CD4-positive, alpha-beta T cell treated with Interleukin-15 for 4 hours (primary cell): Measurements from ENCODE around the gene KRTAP19-6.

Source experiments
- DNase-seq: peaks from one replicate; pipeline ENCODE4 v3.0.0-alpha.2; 2020; ENCODE audit warnings: low spot score

KRTAP19-6 gene, protein sequence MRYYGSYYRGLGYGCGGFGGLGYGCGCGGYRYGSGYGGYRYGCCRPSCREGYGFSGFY

GRCh38 chr21:30541764-30542163 lies at the start of gene KRTAP19-6:
TSS of gene KRTAP19-6 (minus strand) at chr21:30541864. CDS start at chr21:30541833, 31 bp downstream.
- no peak for DNase-seq

DNA sequence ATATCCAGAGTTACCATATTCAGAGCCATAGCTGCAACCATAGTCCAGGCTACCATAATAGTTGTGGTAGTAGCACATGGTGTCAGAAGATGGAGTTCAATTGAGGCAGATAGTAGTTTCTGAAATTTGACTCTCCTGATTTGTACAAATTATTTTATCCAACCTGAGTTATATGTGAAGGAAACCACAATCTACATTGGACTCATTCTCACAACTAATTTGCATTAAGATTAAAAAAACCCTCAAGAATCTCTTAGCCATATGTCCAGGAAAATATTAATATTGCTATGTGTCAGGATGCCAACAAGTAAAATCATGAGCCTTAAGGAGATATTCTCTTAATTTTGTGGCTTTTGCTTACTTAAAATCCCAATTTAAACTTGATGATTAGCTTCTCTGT lies 48.6 kb upstream of the KRTAP19-6 start, which contains the start of gene KRTAP22-2:
Gene KRTAP22-2 (minus strand): TSS at position 101 of the 400 bp plus-strand sequence.
- DNase-seq, result no peak

- DNase-seq, result no peak
Measured at GRCh38 chr21:30582870-30583269, 41.2 kb upstream of the KRTAP19-6 start.

DNA sequence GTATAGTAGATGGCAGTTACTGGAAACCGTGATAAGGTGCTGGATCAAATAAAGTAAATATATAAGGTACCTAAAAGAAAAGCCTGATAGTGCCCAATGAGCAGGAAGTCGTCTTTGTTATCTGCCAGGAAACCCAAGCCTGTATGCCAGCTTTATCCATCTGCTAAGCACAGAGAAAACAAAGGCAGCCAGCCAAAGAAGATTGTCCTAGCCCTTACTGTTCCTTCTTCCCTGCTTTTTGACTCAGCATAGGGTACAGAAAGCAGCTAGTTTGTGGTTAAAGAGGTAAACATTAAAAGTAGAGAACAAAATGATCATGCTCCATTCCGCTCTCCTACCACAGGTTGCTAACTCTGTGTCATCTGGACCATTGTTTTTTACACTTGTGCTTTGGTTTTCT lies 38.5 kb upstream of the KRTAP19-6 start:
- DNase-seq, result no peak

DNA sequence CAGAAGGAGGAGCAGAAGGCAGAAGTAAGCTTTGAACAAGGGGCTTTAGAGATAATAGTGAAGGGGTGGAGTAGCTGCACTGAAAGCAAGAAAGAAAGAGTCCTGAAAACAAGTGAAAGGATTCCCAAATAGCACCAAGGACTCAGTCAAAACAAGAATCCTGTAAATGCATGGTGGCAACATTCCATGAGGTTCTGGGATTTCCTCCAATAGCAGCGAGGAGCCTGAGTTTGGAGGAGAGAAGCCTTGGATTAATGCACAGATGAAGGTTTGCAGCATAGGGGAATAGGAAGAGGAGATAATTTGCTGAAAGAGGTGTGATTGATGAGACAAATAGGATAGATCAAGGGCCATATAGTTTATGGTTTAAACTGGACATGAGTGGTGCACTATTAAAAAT lies 37.7 kb upstream of the KRTAP19-6 start:
- no peak for DNase-seq

DNA sequence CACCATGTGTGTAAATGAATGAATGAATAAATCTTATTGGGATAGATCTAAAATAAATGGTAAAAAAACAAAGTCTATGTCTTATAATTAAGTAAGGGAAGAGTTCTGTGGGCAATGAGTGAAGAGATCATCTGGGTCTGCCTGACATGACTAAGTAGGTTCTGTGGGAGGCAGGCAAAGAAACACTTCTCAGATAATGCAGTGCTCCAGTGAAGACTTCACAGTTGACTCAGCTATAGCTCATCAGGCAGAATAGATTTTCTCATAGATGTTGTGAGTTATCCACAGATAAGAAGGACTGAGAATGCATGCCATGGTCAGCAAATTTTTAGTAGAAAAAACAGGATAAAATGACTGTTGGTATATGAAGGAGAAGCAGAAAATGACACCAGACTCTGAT lies 36.1 kb upstream of the KRTAP19-6 start:
- DNase-seq, result no peak

- DNase-seq, result no peak
Measured at GRCh38 chr21:30567617-30568016, 26.0 kb upstream of the KRTAP19-6 start.

DNA sequence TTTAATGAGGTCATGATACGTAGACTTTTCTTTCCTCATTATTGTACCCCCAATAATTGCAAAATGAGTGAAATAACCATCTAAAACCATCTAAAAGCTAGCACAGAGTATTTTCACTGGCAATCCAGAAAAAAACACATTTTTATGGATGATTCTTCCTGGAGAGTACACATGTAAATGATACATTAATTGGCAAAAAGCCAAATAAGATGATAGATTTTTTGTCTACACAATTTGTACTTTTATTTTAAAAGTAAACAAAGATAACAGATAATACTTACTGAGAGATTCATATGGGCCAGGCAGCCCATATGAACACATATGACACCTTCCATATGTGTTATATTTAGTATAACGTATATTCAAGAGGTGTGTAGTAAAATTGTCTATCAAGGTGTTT lies 22.0 kb upstream of the KRTAP19-6 start:
- no peak for DNase-seq

DNA sequence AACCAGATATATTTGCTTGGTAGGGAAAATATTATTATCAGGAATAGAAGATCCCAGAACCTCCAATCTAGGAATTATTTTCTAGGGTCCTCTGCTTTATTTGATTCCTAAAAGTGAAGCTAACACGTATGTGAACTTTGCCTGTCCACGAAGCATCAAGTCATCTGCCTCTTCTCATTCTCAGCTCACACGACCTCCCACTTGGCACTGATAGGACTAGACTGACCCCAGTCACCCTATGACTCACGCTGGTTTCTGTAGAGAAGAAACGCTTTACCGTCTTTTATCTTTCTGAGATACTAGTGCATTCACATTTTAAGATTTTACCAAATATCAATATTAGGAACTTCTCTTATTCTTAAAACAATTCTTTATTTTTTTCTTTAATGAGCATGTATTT lies 21.4 kb upstream of the KRTAP19-6 start:
- no peak for DNase-seq

- DNase-seq, result no peak
Measured at GRCh38 chr21:30561957-30562356, 20.3 kb upstream of the KRTAP19-6 start.

DNA sequence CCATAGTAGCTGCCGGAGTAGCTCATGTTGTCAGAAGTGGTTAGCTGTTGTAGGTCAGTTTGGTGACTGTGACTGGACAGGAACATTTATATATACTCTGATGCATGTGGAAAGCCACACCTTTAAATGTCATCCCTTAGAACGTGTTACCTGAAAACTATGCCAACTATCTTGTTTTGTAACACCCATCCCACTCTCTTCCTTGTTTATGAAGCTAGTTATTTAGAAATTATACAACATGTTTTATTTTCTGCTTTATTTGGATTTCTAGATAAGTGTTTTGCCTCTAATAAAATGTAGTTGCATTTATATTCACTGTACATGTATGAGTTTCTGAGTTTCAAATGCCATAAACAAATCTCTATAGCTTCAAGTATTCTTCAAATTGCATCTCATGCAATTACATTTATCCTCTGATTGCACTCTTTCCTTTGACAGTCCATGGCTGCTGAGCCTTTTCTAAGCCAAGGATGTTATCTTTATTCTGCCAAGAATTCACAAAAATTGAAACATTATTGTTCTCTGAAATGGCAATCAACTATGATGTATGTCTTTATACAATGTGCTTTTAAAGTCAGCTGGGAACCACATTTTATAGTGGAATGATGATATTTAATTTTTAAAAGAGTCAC lies 19.7 kb upstream of the KRTAP19-6 start, which contains the start of gene KRTAP19-7:
Gene KRTAP19-7 (minus strand): TSS at position 51 of the 632 bp plus-strand sequence. CDS start 25 bp downstream, at position 26.
- DNase-seq, result no peak

GRCh38 chr21:30555095-30555494 lies 13.4 kb upstream of the KRTAP19-6 start:
- DNase-seq, result no peak

DNA sequence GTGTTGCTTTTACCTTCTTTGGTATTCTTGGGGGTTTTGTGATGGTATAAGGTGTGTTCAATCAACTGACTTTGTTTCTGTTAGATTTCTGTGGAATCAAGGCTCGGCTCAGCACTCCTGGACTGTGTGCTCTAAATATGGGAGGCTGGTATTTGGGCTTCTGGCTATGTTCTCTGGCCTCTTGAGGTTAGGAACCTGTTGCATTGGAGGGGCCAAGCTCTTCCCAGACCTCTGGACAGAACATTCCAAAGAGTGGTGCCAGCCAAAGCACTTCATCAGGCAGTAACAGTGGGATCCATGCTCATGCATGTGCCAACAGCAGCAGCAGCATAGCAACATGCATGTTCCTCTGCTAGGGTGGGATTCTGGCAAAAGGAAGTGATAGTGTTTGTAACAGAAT lies 11.1 kb upstream of the KRTAP19-6 start:
- no peak for DNase-seq

DNA sequence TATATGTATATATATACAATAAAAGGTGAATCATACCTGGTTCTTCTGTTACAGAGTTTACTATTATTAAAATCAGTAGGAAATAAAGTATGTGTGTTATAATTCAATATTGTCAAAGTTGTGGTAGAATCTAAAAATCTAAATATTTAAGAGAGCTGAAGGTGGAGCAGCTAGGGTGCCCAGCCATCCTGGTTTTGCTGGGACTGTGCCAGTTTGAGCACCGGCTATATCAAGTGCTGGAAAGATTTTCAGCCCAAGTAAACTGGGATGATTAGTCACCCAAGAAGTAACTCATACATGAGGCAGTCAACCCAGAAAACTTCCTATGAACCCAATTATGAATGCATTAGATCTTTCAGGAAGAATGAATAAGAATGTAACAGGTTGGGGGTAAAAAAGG lies 22.8 kb downstream of the KRTAP19-6 start:
- DNase-seq, result no peak

DNA sequence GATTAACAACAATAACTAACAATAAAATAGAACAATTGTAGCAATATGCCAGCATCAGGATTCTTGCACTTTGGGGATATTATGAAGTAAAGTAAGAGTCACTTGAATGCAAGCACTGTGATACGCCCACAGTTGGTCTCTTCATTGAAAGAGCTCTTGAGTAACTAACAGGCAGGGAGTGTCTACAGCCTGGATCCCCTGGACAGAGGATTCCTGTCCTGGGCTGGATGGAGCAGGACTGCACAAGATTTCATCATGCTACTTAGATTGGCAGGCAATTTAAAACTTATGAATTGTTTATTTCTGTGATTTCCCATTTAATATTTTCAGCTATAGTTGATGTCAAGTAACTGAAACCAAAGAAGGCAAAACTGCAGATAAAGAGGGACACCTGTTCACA lies 26.0 kb downstream of the KRTAP19-6 start:
- DNase-seq, result no peak

- DNase-seq, result peak; percentile 1
Measured at GRCh38 chr21:30505621-30506205, 36.0 kb downstream of the KRTAP19-6 start.

GRCh38 chr21:30502041-30502440 lies 39.6 kb downstream of the KRTAP19-6 start, which contains the start of gene KRTAP19-5:
TSS of gene KRTAP19-5 (minus strand) at chr21:30502141. CDS start at chr21:30502090, 51 bp downstream.
- no peak for DNase-seq

- no peak for DNase-seq
Measured at GRCh38 chr21:30497065-30497464, 44.6 kb downstream of the KRTAP19-6 start, which contains the start of gene KRTAP19-4. TSS of gene KRTAP19-4 (minus strand) at chr21:30497165. CDS start at chr21:30497110, 55 bp downstream.

DNA sequence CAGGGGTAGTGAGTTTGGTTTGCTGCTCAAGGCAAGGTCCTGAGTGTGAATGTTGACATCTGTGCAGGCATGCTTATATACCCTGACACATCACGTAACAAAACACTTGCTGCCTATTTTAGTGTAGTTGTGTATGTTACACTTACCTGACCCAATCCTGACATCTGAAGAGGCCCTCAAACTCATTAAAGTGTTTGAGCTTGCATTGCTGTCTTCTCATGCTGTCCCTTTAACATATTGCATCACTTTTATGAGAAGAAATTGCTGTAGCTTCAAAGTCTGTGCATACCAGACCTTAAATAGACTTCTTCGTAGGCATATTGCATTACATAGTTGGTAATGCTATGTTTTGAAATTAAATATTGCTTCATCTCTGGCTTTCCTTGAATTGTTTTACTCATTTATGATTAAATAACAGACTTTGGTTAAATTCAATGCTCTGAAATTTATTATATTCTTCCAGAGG lies 49.7 kb downstream of the KRTAP19-6 start, which contains the start of gene KRTAP19-3:
Gene KRTAP19-3 (minus strand): TSS at position 51 of the 466 bp plus-strand sequence. CDS start 56 bp downstream, outside the sequence.
- no peak for DNase-seq
